Osteoblast (primary cell): ENCODE measurements around the gene EN2. TPM values are rescaled to one million over a fixed set of nuclear protein-coding genes. Genes with fewer than 3 reads are reported as not detected.

Experiments used
- DNase-seq: peaks from one replicate; pipeline ENCODE4 v3.0.0; 2011; ENCODE audit warnings: low spot score, mixed read lengths; ENCODE audit not compliant: insufficient read length; ENCODE audit errors: missing footprints
- H2AFZ ChIP-seq: 2 replicates; pipeline ENCODE4 v1.6.0; 2011; ENCODE audit warnings: mild to moderate bottlenecking, low read length
- H3K27ac ChIP-seq: 2 replicates; pipeline ENCODE4 v1.5.1; 2011; ENCODE audit warnings: mild to moderate bottlenecking, low read depth, low read length, moderate library complexity
- H3K27me3 ChIP-seq: 2 replicates; pipeline ENCODE4 v1.6.0; 2012; ENCODE audit warnings: mild to moderate bottlenecking, control low read depth, inconsistent platforms, low read length, moderate library complexity; ENCODE audit not compliant: insufficient read depth
- H3K36me3 ChIP-seq: 2 replicates; pipeline ENCODE4 v1.5.1; 2011; ENCODE audit warnings: mild to moderate bottlenecking, low read length, control low read depth, moderate library complexity; ENCODE audit not compliant: insufficient read depth
- H3K4me1 ChIP-seq: 2 replicates; pipeline ENCODE4 v1.5.1; 2011; ENCODE audit warnings: mild to moderate bottlenecking, low read length, control low read depth, moderate library complexity; ENCODE audit not compliant: insufficient read depth
- H3K4me2 ChIP-seq: 2 replicates; pipeline ENCODE4 v1.6.0; 2011; ENCODE audit warnings: mild to moderate bottlenecking, low read length; ENCODE audit not compliant: insufficient read depth
- H3K4me3 ChIP-seq: fragments of 200-600 bp; sonication (generic); 3 replicates; pipeline ENCODE4 v1.5.1; 2012; ENCODE audit warnings: mild to moderate bottlenecking, low read length, inconsistent platforms; ENCODE audit not compliant: insufficient read depth
- H3K79me2 ChIP-seq: 2 replicates; pipeline ENCODE4 v1.6.0; 2012; ENCODE audit warnings: mild to moderate bottlenecking, low read length, control low read depth, inconsistent platforms; ENCODE audit not compliant: insufficient read depth
- H3K9me3 ChIP-seq: 2 replicates; pipeline ENCODE4 v1.5.1; 2011; ENCODE audit warnings: low read depth, low read length, control low read depth
- H4K20me1 ChIP-seq: 2 replicates; pipeline ENCODE4 v1.6.0; 2012; ENCODE audit warnings: mild to moderate bottlenecking, low read length, control low read depth; ENCODE audit not compliant: insufficient read depth
- total RNA-seq: library from RNA; depleted of rRNA; stranded (reverse); fragments of >200 nt; gene quantifications from 2 replicates; pipeline ENCODE4 v1.2.3, GENCODE V29; 2012
- TF ChIP-seq, protein P1 (sequence below): IDR thresholded peaks from 2 replicates; pipeline ENCODE4 v1.5.1; 2011; ENCODE audit warnings: mild to moderate bottlenecking, low read depth, low read length, moderate library complexity; ENCODE audit errors: extremely low read depth

The EN2 gene
- total RNA-seq, 1 donor = under 0.01 TPM

DNA sequence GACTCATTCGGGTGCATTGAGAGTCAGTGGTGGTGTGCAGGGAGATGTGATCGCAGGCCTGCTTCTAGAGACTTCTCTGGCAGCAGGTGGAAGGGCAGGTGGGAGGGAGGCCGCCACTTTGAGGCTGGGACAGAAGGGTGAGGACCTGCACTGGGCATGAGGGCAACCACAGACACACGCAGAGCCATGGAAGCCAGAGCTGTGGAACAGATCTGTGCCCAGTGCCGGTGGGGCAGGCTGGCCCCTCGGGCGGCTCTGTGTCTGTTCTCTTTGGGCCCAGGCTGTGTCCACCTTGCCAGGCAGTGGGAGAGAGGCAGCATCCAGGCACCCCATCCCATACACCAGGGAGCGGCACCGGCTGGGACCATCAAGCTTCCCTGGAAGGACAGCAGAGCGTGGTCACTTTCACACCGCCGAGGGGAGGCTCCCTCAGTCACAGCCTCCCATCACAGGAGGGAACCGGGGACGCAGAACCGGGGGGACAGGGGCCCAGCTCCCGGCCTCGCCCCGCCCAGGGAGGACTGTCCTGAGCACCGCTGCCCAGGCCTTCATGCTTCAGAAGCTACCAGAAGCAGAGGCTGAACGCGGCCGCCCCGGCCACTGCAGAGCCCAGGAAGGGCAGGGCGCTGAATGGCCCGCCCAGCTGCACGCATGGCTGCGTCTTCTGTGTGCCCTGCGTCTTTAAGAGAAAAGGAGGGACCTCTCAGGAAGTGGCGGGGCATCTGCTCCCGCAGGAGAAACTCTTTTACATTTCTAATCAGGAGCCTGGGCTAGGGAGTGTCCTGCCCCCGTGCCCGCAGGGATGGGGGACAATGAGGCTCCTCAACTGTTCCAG is 32.1 kb downstream of the EN2 start:
- Histone ChIP-seq H3K27ac (no peak overlapping the region), H3K4me1 (peaks cover 6% of the 10 kb centered on the region), H3K4me3 (peak overlapping the region; percentile 54), H3K4me2 (peak overlapping the region; percentile 69), H4K20me1 (no peaks in the 10 kb centered on the region), H3K36me3 (no peaks in the 10 kb centered on the region), H3K27me3 (no peaks in the 10 kb centered on the region), H3K79me2 (no peaks in the 10 kb centered on the region), H3K9me3 (no peaks in the 10 kb centered on the region), H2AFZ (peak overlapping the region; percentile 58)
- DNase-seq = peak; percentile 87
- TF ChIP-seq, protein P1, sequence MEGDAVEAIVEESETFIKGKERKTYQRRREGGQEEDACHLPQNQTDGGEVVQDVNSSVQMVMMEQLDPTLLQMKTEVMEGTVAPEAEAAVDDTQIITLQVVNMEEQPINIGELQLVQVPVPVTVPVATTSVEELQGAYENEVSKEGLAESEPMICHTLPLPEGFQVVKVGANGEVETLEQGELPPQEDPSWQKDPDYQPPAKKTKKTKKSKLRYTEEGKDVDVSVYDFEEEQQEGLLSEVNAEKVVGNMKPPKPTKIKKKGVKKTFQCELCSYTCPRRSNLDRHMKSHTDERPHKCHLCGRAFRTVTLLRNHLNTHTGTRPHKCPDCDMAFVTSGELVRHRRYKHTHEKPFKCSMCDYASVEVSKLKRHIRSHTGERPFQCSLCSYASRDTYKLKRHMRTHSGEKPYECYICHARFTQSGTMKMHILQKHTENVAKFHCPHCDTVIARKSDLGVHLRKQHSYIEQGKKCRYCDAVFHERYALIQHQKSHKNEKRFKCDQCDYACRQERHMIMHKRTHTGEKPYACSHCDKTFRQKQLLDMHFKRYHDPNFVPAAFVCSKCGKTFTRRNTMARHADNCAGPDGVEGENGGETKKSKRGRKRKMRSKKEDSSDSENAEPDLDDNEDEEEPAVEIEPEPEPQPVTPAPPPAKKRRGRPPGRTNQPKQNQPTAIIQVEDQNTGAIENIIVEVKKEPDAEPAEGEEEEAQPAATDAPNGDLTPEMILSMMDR = no peak

GRCh38 chr7:155490697-155491628 is 33.0 kb downstream of the EN2 start:
- H3K36me3 ChIP-seq = no peaks in the 10 kb centered on the region
- peaks cover 6% of the 10 kb centered on the region for H3K4me1 ChIP-seq
- no peaks in the 10 kb centered on the region for H3K9me3 ChIP-seq
- no peaks in the 10 kb centered on the region for H3K79me2 ChIP-seq
- H3K4me3 ChIP-seq = peak overlapping the region; percentile 54
- no peak overlapping the region for H3K27ac ChIP-seq
- peak overlapping the region; percentile 58 for H2AFZ ChIP-seq
- no peaks in the 10 kb centered on the region for H4K20me1 ChIP-seq
- no peaks in the 10 kb centered on the region for H3K27me3 ChIP-seq
- peak; percentile 91 for DNase-seq
- peak overlapping the region; percentile 69 for H3K4me2 ChIP-seq
- TF ChIP-seq, protein P1 = no peak

- Histone ChIP-seq H3K27me3 (no peaks in the 10 kb centered on the region), H3K36me3 (no peaks in the 10 kb centered on the region), H3K4me2 (no peak overlapping the region), H3K27ac (no peak overlapping the region), H2AFZ (no peak overlapping the region), H3K4me1 (peaks cover 6% of the 10 kb centered on the region), H3K4me3 (no peak overlapping the region), H4K20me1 (no peaks in the 10 kb centered on the region), H3K9me3 (no peaks in the 10 kb centered on the region), H3K79me2 (no peaks in the 10 kb centered on the region)
- peak; percentile 89 for DNase-seq
- TF ChIP-seq, protein P1 = no peak
These were observed 33.9 kb downstream of the EN2 start for GRCh38 chr7:155491812-155492211.
